ENCODE measurements around the gene PLCB1.
A peak's percentile ranks its signal among the peaks of the same experiment; 100 is the strongest.

The PLCB1 gene

DNA sequence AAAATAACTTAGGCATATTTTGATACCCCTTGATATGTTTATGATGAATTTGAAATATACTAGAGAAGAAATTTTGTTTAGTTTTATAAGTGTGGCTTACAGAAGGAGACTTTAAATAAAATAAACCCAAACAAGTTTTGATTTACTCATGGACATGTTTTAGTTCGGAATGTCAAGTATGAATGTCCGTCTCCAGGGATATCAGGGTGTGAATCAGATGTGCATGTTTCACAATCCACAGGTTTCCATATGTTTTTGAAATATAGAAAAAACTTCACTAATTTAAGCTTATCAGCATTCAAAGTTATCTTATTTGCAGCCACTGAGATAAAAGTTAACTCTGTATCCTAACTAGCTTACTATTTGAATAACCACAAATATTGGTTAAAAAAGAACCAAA lies 51.5 kb downstream of the PLCB1 start:
- no peaks in the 10 kb centered on the region for H3K27me3 ChIP-seq (replicated peaks; ENCODE audit: control insufficient read depth, insufficient read depth, low read length)
- no peak for TF ChIP-seq CTCF (IDR thresholded peaks at IDR 0.05; ENCODE audit: insufficient read depth, low read length, poor library complexity, severe bottlenecking)
- no peaks in the 10 kb centered on the region for H3K36me3 ChIP-seq (ENCODE audit: control insufficient read depth, insufficient read depth, low read length)
- no peak overlapping the region for H3K4me3 ChIP-seq (replicated peaks; ENCODE audit: low read depth, low read length)
- DNase-seq (ENCODE audit: extremely low read depth, insufficient read length) = no peak

GRCh38 chr20:8187740-8188139 lies 55.7 kb downstream of the PLCB1 start:
- Histone ChIP-seq H3K4me3 (replicated peaks; ENCODE audit: low read depth, low read length) (no peak overlapping the region), H3K27me3 (replicated peaks; ENCODE audit: control insufficient read depth, insufficient read depth, low read length) (no peaks in the 10 kb centered on the region), H3K36me3 (ENCODE audit: control insufficient read depth, insufficient read depth, low read length) (no peaks in the 10 kb centered on the region)
- DNase-seq (ENCODE audit: extremely low read depth, insufficient read length) = peak; percentile 6
- no peak for TF ChIP-seq CTCF (IDR thresholded peaks at IDR 0.05; ENCODE audit: insufficient read depth, low read length, poor library complexity, severe bottlenecking)

DNA sequence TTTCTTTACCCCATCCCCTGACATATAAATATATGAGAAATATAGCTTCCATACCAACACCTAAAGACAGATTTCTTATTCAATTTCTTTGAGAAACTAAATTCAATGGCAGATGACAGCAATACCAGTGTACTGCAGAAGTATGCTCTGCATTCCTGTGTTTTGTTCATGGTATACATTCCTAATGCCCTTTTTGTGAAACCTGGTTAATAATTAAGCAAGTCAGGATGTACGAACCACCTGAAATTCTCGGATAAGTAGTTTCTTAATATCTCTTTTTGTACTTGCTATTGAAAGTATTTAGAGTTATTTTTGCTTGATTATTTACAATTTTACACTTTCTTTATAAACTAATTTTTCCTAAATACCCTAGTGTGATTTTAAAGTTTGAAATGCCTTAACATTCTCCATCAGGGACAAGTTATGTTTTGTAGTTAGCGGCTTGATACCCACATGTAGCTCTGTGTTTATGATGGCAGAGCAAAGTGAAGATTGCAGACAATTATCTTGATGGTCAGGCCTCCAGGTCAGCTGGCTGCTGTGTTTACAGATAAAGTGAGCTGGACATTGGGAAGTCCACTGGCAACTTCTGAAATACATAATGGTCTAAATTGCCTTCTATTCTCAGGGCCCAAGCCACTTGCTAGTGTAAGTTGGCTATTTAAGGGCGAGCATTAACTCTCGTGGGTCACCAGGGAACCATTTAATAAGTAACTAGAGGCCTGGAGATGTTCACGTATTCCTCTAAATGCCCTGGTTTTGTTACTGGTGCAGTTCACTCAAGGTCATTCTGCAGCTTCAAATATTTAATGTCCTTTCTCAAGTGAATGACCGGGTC lies 58.2 kb downstream of the PLCB1 start:
- no peak for DNase-seq (ENCODE audit: extremely low read depth, insufficient read length)
- TF ChIP-seq CTCF (IDR thresholded peaks at IDR 0.05; ENCODE audit: insufficient read depth, low read length, poor library complexity, severe bottlenecking) = no peak
- H3K4me3 ChIP-seq (replicated peaks; ENCODE audit: low read depth, low read length) = no peak overlapping the region

DNA sequence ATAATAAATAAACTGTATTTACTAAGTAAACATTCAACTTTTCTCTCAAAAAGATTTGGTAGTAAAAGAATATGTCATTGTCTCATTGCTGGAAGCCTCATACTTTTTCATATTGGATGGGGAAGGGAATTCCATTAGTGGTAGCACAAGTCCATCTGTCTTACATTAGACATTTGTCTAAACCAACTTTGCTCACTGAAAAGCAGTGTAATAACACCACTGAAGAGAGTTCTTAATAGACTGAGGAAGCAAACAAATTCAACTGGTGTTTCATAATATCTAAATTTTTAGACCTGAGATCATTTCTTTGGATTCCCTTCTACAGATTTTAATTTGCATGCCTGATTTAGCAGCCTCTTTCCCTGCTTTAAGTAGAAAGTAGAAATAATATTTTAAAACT lies 62.7 kb downstream of the PLCB1 start:
- no peak for TF ChIP-seq CTCF (IDR thresholded peaks at IDR 0.05; ENCODE audit: insufficient read depth, low read length, poor library complexity, severe bottlenecking)
- Histone ChIP-seq H3K27me3 (replicated peaks; ENCODE audit: control insufficient read depth, insufficient read depth, low read length) (no peaks in the 10 kb centered on the region), H3K4me3 (replicated peaks; ENCODE audit: low read depth, low read length) (no peak overlapping the region), H3K36me3 (ENCODE audit: control insufficient read depth, insufficient read depth, low read length) (no peaks in the 10 kb centered on the region)
- no peak for DNase-seq (ENCODE audit: extremely low read depth, insufficient read length)

More for the DNA sequence above, 58.2 kb downstream of the PLCB1 start:
- Histone ChIP-seq H3K27me3 (replicated peaks; ENCODE audit: control insufficient read depth, insufficient read depth, low read length) (no peaks in the 10 kb centered on the region), H3K36me3 (ENCODE audit: control insufficient read depth, insufficient read depth, low read length) (no peaks in the 10 kb centered on the region)

- Histone ChIP-seq H3K27me3 (replicated peaks; ENCODE audit: control insufficient read depth, insufficient read depth, low read length) (no peaks in the 10 kb centered on the region), H3K36me3 (ENCODE audit: control insufficient read depth, insufficient read depth, low read length) (no peaks in the 10 kb centered on the region), H3K4me3 (replicated peaks; ENCODE audit: low read depth, low read length) (no peak overlapping the region)
- TF ChIP-seq CTCF (IDR thresholded peaks at IDR 0.05; ENCODE audit: insufficient read depth, low read length, poor library complexity, severe bottlenecking) = no peak
- DNase-seq (ENCODE audit: extremely low read depth, insufficient read length) = no peak
Measured at GRCh38 chr20:8196096-8196495, 64.0 kb downstream of the PLCB1 start.

All from GM06990 (cell line).